Activated T-cell treated with anti-CD3 and anti-CD28 coated beads for 48 hours (primary cell): ENCODE data around the gene CDKL2.
"Not testable (repeated sequence)": the region's sequence is repeated elsewhere in the genome, so short reads cannot be mapped to it uniquely, and the experiment has no call there.

Source experiments
- DNase-seq: peaks from one replicate; pipeline ENCODE4 v3.0.0-alpha.2; 2020; ENCODE audit warnings: low read depth

CDKL2 gene

DNA sequence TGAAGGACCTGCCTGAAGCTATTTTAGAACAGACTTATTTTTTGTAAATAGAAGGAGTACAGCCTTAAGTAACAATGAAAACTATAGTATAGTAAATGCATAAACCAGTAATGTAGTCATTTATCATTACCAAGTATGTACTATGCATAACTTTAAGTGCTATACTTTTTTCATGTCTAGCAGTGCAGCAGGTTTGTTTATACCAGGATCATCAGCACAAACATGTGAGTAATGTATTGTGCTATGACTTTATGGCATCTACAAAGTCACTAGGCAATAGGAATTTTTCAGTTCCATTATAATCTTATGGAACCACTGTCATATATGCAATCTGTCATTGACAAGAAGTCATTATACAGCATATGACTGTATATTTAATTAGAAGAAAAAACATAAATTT is 77.9 kb downstream of the CDKL2 start:
- DNase-seq, result no peak

DNA sequence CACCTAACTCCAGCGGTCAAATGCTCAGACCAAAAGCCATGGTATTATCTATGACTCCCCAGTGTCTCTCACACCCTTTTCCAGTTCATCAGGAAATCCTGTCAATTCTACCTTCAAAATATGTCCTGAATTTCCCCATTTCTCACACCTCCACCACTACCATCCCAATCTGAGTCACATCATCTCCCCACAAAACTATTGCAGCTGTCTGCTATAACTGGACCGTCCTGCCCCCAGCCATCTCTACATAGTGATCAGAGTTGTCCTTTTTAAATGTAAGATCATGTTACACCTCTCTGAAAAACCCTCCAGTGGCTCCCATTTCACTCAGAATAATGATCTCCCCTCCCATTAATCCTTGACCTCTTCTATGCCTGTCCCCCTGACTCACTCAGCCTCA is 81.3 kb downstream of the CDKL2 start:
- no peak for DNase-seq

DNA sequence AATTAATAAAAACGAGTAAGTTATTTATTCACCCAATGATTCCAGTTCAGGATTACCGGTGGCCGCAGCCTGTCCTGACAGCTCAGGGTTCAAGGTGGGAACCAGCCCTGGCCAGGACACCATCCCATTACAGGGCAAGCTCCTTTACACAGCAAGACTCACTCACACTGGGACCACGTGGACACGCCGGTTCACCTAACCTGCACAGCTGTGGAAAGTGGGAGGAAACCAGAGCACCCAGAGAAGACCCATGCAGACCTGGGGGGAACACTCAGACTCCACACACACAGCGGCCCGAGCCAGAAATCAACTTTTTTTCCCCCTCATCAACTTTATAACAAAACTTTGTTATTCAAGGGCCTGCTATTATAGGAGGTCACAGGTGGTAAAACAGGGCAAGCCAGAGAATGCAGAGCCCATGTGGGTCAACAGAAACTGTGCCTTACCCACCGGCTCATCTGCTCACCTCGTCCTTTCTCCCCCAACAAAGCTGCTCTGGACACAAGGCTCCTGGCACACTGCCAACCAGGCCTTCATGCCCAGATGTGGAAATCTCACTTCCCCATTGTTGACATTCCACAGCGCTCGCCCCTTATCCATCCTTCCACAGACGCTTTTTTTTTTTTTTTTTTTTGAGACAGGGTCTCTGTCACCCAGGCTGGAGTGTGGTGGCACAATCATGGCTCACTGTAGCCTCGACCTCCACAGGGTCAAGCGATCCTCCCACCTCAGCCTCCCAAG is 82.5 kb downstream of the CDKL2 start:
- DNase-seq, result no peak

DNA sequence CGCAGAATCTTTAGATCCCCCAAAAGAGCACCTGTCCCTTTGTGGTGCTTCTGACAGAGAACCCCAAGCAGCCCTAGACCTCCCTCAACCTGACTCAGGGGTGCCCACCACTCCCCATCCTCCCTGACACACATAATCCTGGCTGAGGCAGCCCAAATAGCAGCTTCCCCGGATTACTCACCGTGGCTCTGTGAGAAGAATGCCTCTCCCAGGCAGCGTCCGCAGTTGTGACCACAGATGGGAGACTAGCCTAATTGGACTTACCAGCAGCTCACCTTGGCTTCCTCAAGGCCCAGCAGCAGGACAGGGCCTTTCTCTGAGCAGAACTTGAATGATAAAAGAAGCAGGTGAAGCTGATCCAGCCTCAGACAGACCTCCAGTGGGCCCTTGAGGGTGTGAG is 84.8 kb downstream of the CDKL2 start:
- DNase-seq, result no peak

DNA sequence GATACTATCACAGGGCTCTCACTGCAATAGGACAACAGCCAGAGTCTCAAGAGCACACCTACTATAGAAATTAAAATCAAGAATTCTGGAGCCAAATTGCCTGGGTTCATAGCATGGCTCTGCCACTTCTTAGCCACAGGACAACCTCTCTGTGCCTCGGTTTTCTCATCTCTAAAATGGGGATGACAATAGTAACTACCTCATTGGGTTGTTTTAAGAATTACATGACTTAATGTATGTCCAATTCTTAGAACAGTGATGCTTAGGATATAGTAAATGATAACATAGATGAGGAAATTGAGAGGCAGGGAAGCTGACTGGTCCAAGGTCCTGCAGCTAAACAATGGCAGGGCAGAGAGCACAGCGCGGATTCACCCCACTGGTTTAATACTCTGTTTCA is 85.5 kb downstream of the CDKL2 start:
- DNase-seq, result no peak

DNA sequence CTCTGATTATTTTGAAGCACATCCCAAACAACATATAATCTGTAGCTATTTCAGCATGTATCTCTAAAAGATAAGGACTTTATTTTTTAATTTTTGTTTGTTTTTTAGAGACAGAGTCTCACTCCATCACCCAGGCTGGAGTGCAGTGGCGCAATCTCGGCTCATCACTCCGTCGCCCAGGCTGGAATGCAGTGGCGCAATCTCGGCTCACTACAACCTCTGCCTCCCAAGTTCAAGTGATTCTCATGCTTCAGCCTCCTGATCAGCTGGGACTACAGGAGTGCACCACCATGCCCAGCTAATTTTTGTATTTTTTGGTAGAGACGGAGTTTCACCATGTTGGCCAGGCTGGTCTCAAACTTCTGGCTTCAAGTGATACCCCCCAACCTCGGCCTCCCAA is 86.1 kb downstream of the CDKL2 start:
- not testable (repeated sequence) for DNase-seq

DNA sequence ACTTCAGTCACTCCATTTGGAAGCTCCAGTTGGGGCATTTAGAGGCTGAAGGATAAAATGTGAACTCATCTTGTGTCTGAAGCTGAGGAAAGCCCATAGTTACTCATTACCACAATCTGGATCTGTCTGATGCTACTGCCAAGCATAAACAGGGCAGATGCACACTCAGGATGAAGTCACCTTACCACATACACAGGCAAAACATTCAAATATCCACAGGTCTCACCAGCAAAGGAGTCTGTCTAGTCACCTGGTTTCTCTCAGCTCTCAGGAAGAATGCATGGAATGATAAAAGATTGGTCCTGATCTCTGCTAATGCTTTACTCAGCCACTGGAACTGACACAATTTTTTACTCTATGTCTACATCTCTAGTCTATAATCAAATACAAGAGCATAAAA is 87.5 kb downstream of the CDKL2 start:
- no peak for DNase-seq

DNA sequence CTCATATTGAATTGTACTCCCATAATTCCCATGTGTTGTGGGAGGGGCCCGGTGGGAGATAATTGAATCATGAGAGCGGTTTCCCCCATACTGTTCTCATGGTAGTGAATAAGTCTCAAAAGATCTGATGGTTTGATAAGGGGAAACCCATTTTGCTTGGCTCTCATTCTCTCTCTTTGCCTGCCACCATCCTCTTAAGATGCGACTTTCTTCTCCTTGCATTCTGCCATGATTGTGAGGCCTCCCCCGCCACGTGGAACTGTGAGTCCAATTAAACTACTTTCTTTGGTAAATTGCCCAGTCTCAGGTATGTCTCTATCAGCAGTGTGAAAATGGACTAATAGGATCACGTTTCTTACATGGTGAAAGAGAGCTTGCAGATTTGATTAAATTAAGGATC is 93.0 kb downstream of the CDKL2 start:
- DNase-seq, result not testable (repeated sequence)

DNA sequence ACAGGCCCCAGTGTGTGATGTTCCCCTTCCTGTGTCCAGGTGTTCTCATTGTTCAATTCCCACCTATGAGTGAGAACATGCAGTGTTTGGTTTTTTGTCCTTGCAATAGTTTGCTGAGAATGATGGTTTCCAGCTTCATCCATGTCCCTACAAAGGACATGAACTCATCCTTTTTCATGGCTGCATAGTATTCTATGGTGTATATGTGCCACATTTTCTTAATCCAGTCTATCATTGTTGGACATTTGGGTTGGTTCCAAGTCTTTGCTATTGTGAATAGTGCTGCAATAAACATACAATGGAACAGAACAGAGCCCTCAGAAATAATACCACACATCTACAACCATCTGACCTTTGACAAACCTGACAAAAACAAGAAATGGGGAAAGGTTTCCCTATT is 96.4 kb downstream of the CDKL2 start:
- not testable (repeated sequence) for DNase-seq

DNA sequence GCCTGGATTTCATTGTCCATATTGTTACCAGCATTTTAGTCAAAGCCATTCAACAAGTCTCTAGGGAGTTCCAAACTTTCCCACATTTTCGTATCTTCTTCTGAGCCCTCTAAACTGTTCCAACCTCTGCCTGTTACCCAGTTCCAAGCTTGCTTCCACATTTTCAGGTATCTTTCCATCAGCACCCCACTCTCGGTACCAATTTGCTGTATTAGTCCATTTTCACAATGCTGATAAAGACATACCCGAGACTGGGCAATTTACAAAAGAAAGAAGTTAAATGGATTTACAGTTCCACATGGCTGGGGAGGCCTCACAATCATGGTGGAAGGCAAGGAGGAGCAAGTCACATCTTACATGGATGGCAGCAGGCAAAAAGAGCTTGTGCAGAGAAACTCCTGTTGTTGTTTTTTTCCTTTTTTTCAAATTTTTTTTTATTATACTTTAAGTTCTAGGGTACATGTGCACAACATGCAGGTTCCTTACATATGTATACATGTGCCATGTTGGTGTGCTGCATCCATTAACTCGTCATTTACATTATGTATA is 96.9 kb downstream of the CDKL2 start:
- DNase-seq, result not testable (repeated sequence)

DNA sequence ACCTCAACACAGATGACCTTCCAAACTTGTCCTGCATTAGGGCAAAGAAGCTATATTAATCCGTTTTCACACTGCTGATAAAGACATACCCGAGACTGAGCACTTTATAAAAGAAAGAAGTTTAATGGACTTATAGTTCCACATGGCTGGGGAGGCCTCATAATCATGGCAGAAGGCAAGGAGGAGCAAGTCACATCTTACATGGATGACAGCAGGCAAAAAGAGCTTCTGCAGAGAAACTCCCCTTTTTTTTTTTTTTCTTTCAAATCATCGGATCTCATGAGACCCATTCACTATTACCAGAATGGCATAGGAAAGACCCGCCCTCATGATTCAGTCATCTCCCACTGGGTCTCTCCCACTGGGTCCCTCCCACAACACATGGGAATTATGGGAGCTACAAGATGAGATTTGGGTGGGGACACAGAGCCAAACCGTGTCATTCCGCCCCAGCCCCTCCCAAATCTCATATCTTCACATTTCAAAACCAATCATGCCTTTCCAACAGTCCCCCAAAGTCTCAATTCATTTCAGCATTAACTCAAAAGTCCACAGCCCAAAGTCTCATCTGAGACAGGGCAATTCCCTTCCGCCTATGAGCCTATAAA is 98.7 kb downstream of the CDKL2 start:
- DNase-seq, result not testable (repeated sequence)

DNA sequence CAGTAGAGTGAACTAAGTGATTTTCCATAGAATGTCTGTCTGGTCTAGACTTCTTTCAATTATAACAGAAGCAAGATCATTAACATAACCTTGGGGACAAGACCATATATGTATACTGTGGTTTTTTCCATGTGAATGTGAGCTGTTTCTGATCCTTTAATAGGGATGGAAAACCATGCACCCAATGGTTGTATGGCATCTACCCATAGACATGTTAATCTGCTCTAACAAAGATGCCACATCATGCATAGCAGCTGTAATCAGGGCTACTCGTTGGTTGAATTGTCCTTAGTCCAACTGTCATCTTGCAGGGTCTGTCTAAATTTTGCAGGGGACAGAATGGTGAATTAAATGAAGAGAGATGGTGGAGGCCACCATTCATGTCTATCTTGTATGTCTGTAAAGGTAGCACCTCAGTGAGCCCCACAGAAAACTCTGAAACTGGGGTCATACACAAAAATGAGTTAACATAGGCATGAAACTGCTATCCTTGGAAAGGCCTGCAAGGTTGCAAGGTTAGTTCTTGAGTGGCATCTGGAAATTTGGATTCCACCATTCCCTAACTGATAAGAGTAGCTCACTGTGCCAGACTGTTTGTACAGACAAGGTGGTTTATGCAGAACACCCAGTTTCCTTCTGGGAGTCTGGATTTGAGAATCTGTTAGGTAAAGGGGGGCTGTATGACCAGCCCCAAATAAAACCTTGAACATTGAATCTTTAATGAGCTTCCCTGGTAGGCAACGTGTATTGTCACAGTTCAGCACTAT is 99.6 kb downstream of the CDKL2 start:
- DNase-seq, result no peak
